Measurements from ENCODE around the gene HEATR5B.

The HEATR5B gene

DNA sequence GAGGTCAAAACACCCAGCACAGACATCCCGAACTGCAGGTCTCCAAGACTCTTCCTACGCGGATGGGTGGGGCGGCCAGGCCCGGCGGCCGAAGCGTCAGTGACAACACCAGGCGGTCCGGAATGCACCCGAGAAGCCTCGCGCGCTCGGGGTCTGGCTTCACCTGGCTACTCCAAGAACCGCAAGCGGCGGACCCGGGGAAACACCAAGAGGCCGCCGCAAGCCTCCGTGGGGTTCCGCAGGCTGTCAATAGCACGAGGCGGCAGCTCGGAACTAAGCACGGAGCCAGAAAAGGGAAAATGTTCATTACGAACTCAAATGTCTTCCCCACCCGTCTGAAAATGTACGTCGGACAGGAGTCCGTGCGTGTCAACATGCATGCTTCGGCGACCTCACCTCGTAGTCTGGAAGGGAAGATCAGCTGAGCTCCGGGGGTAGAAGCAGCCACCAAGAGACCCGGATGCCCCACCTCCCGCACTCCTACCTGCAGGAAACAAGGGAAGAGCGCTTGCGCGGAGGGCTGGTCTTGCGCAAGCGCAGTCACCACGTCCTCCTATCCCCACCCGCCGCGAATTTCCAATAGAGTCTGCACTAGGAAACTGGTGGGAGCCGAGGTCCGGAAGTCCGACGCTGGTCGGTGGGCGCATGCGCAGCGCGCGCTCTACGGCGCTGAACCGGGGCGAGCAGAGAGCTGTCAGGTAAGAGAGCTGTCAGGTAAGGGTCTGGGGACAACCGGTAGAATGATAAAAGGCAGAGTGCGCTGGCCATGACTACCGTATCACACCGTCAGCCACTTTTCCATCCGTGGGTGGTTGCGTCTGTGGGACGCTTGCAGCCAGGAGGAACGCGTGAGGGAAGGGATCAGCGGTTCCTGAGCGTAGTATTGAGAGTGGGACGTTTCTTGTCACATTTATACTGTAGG, at the start of gene HEATR5B, which contains the start of gene GPATCH11:
TSS of gene HEATR5B (minus strand) at position 500 of the 922 bp plus-strand sequence. CDS start 958 bp downstream, outside the sequence.
TSS of gene GPATCH11 (plus strand) at position 646 of the 922 bp plus-strand sequence. CDS start 3,864 bp downstream, outside the sequence.
- H3K4me3 ChIP-seq (ENCODE audit: low read depth, low read length) = peak within 1 kb of the TSS; percentile 69
- no peak for TF ChIP-seq CTCF (IDR thresholded peaks at IDR 0.05; ENCODE audit: control insufficient read depth, extremely low read depth, insufficient read depth)
- peak; percentile 88 for DNase-seq (ENCODE audit: low read depth)

DNA sequence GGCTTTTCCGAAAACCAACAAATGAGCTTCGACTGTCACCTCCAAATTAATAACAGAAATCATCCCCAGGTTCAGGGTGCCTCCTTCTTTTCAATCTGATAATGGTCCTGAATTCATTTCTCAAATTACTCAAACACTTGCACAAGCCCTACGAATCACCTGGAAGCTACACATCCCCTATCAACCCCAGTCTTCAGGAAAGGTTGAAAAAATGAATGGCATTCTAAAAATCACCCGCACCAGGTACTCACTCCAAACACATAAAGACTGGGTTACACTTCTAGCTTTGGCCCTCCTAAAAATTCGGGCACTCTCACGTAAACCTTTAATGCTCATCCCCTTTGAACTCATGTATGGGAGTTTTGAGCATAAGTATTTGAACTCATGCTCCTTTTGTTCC, 48.7 kb upstream of the HEATR5B start:
- no peak for TF ChIP-seq CTCF (IDR thresholded peaks at IDR 0.05; ENCODE audit: control insufficient read depth, extremely low read depth, insufficient read depth)
- no peak for DNase-seq (ENCODE audit: low read depth)
- no peak overlapping the region for H3K4me3 ChIP-seq (ENCODE audit: low read depth, low read length)

DNA sequence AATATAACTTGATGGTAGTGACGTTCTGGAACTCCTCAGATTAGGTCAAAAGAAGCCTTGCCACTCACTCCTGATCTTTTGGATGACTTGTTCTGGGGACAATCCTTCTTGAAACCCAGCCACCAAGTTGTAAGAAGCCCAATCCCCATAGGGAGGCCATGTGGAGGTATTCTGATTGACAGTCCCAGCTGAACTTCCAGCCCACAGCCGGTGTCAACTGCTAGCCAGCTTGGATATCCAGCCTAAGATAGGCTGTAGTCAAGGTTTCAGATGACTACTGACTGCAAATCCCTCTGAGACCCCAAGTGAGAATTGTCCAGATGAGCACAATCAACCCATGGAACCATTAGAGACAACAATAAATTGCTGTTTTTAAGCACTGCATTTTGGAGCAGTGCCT, 41.2 kb upstream of the HEATR5B start:
- no peak overlapping the region for H3K4me3 ChIP-seq (ENCODE audit: low read depth, low read length)
- DNase-seq (ENCODE audit: low read depth) = no peak
- TF ChIP-seq CTCF (IDR thresholded peaks at IDR 0.05; ENCODE audit: control insufficient read depth, extremely low read depth, insufficient read depth) = no peak

GRCh38 chr2:37119157-37119556, 35.0 kb upstream of the HEATR5B start:
- no peak for DNase-seq (ENCODE audit: low read depth)
- H3K4me3 ChIP-seq (ENCODE audit: low read depth, low read length) = no peak overlapping the region
- no peak for TF ChIP-seq CTCF (IDR thresholded peaks at IDR 0.05; ENCODE audit: control insufficient read depth, extremely low read depth, insufficient read depth)

DNA sequence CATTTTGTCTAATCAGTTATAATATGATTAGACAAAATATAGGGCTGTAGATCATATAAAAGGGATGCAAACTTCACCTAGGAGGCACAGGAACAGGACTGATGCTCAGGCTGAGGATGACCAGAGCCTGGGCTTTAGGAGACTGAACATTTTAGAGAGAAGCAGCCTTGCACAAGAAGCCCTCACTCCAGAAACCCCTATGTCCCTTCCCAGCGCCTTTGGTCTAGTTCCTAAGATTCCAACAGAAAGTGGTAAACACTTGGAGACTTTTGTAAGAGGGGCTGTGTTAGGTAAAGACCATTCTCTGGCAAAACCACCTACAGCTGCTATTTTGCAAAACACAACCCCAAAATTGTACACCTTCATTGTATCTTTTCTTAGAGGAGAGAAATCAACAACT, 33.4 kb upstream of the HEATR5B start:
- H3K4me3 ChIP-seq (ENCODE audit: low read depth, low read length) = no peak overlapping the region
- no peak for DNase-seq (ENCODE audit: low read depth)
- no peak for TF ChIP-seq CTCF (IDR thresholded peaks at IDR 0.05; ENCODE audit: control insufficient read depth, extremely low read depth, insufficient read depth)

DNA sequence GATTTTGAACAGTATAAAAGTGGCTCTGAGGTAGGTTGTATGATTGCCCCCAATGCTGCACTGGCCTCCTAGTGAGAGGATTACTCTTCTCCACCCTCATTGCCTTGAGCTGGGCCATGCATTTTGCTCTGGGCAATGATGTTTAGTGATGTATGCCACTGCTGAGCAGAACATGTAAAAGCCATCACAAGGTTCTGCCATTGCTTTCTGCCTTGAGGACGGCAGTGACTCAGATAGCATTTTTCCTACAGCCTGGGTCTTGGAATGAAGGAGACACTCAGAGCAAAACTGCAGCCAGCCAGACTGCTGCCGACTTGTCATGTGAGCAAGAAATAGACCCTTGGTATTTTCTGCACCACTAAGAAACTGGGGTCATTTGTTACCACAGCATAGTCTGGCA, 27.8 kb upstream of the HEATR5B start:
- DNase-seq (ENCODE audit: low read depth) = no peak
- no peak overlapping the region for H3K4me3 ChIP-seq (ENCODE audit: low read depth, low read length)
- TF ChIP-seq CTCF (IDR thresholded peaks at IDR 0.05; ENCODE audit: control insufficient read depth, extremely low read depth, insufficient read depth) = no peak
